Prostate gland (tissue), 2 donors: Measurements from ENCODE around the gene LMNA. TPM values are rescaled to one million over a fixed set of nuclear protein-coding genes. Genes with fewer than 3 reads are reported as not detected.

Experiments
- DNase-seq: peaks from one replicate; pipeline ENCODE4 v3.0.0-alpha.2; 2019; ENCODE audit warnings: low spot score
- H3K27ac ChIP-seq, 2 donors: fragments of 200-600 bp; sonication (generic); 2 replicates each; pipeline ENCODE4 v1.5.1; 2017 to 2019
- H3K27me3 ChIP-seq: fragments of 200-600 bp; sonication (generic); replicated peaks from 2 replicates; pipeline ENCODE4 v1.5.1; 2019; ENCODE audit not compliant: insufficient read depth
- H3K36me3 ChIP-seq, 2 donors: fragments of 200-600 bp; sonication (generic); 1 replicate in 1 of 2; 2 replicates in 1 of 2; pipeline versions ENCODE4 v1.5.1 to v1.8.1; 2017 to 2019
- H3K4me1 ChIP-seq: fragments of 200-600 bp; sonication (generic); replicated peaks from 2 replicates; pipeline ENCODE4 v1.5.1; 2019
- H3K4me3 ChIP-seq, 2 donors: fragments of 200-600 bp; sonication (generic); 2 replicates each; pipeline ENCODE4 v1.5.1; 2017 to 2019
- H3K9me3 ChIP-seq: fragments of 200-600 bp; sonication (generic); 2 replicates; pipeline ENCODE4 v1.5.1; 2017
- CTCF ChIP-seq, 4 experiments: fragments of 200-600 bp in 2 of 4; fragments of 450-650 bp in 2 of 4; sonication (generic) in 2 of 4; IDR thresholded peaks; 1 replicate in 3 of 4; 2 replicates in 1 of 4; pipeline ENCODE4 v1.5.1; 2016 to 2019; ENCODE audit warnings: antibody characterized with exemption in 4 of 4, mild to moderate bottlenecking in 2 of 4, moderate library complexity in 2 of 4
- POLR2A ChIP-seq: fragments of 450-650 bp; IDR thresholded peaks from one replicate; pipeline ENCODE4 v1.6.1; 2016; ENCODE audit warnings: antibody characterized with exemption, mild to moderate bottlenecking
- POLR2AphosphoS5 ChIP-seq: sonication (generic); formaldehyde crosslinking; IDR thresholded peaks from one replicate; pipeline ENCODE4 v1.6.1; 2017; ENCODE audit warnings: antibody characterized with exemption
- WGBS: methylation state at CpG from one replicate; pipeline ENCODE4 v1.1.5; 2018; 5-methylcytosine and 5-hydroxymethylcytosine counted together
- intact Hi-C: fragments of 100-400 bp; cut with DNase I; formaldehyde crosslinking; loops from one replicate; pipeline ENCODE4 v1.14.2; 2022
- total RNA-seq, 2 donors: library from RNA; depleted of rRNA; stranded (reverse); fragments of >200 nt; gene quantifications; one replicate each; pipeline ENCODE4 v1.1.0, GENCODE V29; 2016

The LMNA gene
- total RNA-seq, 2 donors from 2014 or later: 227 to 265 TPM

DNA sequence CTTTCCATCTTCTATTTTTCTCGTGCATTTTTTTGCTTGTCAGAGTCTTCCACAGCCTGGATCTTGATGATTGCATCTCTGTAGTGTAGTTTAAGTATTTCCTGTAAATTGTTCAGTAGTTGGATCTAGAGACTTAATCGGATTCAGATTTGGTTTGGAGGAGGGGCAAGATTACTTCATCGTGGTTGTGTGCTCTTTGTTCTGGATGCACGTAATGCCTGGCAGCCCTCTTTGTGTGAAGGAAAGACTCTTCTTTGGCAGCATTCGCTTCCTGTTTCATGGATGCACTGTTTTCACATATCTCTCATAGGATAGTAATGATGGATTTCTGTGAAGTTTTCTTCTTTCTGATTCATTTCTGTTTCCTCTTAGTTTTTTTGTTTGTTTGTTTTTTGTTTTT, 53.0 kb downstream of the LMNA start:
- H3K9me3 ChIP-seq: no peaks in the 10 kb centered on the region
- no peak for DNase-seq
- 78% methylated on average over 5 of the region's 5 CpGs for WGBS
- H3K4me3 ChIP-seq: no peak overlapping the region
- intact Hi-C loops: no loop called here
- TF ChIP-seq CTCF (IDR thresholded peaks at IDR 0.05) (no peak), POLR2A (no peak), POLR2AphosphoS5 (no peak)
- H3K36me3 ChIP-seq: peaks cover 0 to 2% of the 10 kb centered on the region in 2 donors
- no peaks in the 10 kb centered on the region for H3K27me3 ChIP-seq
- H3K4me1 ChIP-seq: no peaks in the 10 kb centered on the region
- no peak overlapping the region for H3K27ac ChIP-seq

GRCh38 chr1:156172696-156173470, 58.4 kb downstream of the LMNA start:
- no peak for TF ChIP-seq CTCF (IDR thresholded peaks at IDR 0.05)
- H3K36me3 ChIP-seq: peaks cover 0 to 4% of the 10 kb centered on the region in 2 donors
- WGBS: 89% methylated on average over 9 of the region's 9 CpGs

DNA sequence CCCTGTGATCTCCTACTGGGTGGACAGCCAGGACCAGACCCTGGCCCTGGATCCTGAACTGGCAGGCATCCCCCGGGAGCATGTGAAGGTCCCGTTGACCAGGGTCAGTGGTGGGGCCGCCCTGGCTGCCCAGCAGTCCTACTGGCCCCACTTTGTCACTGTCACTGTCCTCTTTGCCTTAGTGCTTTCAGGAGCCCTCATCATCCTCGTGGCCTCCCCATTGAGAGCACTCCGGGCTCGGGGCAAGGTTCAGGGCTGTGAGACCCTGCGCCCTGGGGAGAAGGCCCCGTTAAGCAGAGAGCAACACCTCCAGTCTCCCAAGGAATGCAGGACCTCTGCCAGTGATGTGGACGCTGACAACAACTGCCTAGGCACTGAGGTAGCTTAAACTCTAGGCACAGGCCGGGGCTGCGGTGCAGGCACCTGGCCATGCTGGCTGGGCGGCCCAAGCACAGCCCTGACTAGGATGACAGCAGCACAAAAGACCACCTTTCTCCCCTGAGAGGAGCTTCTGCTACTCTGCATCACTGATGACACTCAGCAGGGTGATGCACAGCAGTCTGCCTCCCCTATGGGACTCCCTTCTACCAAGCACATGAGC, 62.2 kb downstream of the LMNA start:
- TF ChIP-seq POLR2A: no peak
- no peak for TF ChIP-seq CTCF (IDR thresholded peaks at IDR 0.05)
- TF ChIP-seq POLR2AphosphoS5: no peak
- no peaks in the 10 kb centered on the region for H3K27me3 ChIP-seq
- peaks cover 0 to 4% of the 10 kb centered on the region in 2 donors for H3K36me3 ChIP-seq
- WGBS: 93% methylated on average over 10 of the region's 12 CpGs
- no peaks in the 10 kb centered on the region for H3K9me3 ChIP-seq
- H3K4me3 ChIP-seq: no peak overlapping the region
- H3K4me1 ChIP-seq: no peaks in the 10 kb centered on the region
- intact Hi-C loops: no loop called here
- H3K27ac ChIP-seq: no peak overlapping the region
- DNase-seq: no peak

More at GRCh38 chr1:156172696-156173470, 58.4 kb downstream of the LMNA start:
- no peaks in the 10 kb centered on the region for H3K27me3 ChIP-seq
- H3K27ac ChIP-seq: no peak overlapping the region
- no peaks in the 10 kb centered on the region for H3K9me3 ChIP-seq
- H3K4me1 ChIP-seq: no peaks in the 10 kb centered on the region
- H3K4me3 ChIP-seq: no peak overlapping the region
- intact Hi-C loops: no loop called here
- no peak for DNase-seq

DNA sequence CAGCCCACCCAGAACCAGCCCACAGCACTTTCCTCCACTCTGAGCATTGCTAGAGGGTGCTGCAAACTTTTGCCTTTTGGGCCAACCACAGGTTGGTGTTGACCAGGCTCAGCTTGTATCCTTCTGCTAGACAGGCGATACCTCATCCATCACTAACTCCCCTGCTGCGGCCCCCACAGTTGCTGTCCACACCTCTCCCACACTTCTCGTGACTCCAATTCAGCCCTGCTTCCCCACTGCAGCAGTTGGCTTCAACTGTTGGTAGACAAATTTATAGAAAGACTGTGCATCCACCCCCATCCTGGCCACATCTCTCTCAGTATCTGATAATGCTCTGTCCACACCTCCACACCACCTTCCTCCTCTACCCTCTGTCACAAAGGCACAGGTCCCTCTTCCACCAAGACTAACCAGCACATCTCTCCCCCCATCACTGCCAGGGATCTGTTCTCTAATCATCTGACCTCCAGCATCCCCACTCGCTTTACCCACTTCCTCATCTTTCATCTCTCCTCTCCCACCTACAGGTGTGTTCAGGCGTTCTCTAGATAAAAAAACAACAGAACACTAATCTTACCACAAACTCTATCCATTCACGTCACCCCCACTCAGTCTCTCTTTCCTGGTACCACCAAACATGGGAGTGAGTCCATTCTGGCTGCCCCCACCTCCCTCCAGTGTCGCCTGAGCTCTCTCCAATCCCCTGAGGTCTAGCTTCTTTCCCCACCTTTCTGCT, 63.6 kb downstream of the LMNA start:
- Histone ChIP-seq H3K27ac (no peak overlapping the region), H3K9me3 (no peaks in the 10 kb centered on the region), H3K27me3 (no peaks in the 10 kb centered on the region), H3K4me1 (no peaks in the 10 kb centered on the region), H3K4me3 (no peak overlapping the region), H3K36me3 (no peaks in the 10 kb centered on the region)
- WGBS: 79% methylated on average over 7 of the region's 7 CpGs
- intact Hi-C loops: no loop called here
- TF ChIP-seq POLR2A: no peak
- no peak for TF ChIP-seq POLR2AphosphoS5
- no peak for TF ChIP-seq CTCF (IDR thresholded peaks at IDR 0.05)
- DNase-seq: no peak
